Measurements from ENCODE around the gene TMPRSS11D.
A peak's percentile ranks its signal among the peaks of the same experiment; 100 is the strongest.

Gene TMPRSS11D, protein sequence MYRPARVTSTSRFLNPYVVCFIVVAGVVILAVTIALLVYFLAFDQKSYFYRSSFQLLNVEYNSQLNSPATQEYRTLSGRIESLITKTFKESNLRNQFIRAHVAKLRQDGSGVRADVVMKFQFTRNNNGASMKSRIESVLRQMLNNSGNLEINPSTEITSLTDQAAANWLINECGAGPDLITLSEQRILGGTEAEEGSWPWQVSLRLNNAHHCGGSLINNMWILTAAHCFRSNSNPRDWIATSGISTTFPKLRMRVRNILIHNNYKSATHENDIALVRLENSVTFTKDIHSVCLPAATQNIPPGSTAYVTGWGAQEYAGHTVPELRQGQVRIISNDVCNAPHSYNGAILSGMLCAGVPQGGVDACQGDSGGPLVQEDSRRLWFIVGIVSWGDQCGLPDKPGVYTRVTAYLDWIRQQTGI

DNA sequence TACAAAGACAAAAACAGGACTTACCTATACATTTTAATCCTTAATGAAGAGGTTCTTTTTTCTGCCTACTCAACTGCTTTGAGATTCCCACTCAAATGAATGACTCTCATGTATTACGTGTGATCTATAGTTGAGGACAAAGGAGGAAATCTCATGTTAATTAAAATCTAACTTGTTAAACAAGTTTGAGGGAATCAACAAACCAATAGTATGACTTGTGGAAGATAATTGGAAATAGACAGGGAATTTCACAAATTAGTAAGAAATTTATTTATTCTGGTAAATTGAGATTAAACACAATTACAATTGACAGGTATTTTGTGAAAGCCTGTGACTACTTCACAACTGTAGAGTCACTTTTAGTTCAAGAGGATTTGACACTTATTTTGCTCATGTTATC lies at the start of gene TMPRSS11D:
TMPRSS11D (minus strand) TSS at position 101 of the 400 bp plus-strand sequence; CDS start at position 32, 69 bp downstream.
- DNase-seq (ENCODE audit: low read depth in 2 of 2), result no peak

DNA sequence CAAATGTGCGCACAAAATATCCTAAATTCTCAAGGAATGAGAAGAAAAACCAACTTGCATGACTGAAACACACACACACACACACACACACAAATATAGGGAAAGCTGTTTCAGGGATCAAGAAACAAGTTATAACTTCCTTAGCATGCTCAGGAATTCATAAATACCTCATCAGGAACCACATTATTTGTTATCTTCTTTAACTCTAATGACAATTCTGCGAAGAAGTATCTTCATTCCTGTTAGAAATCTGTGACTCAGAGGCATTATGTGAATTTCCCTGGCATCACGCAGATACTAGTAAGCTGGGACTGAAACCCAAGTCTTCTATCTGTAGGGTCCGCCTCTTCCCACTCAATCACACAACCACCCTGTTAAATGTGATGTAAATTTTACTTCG lies 49.2 kb upstream of the TMPRSS11D start:
- DNase-seq (ENCODE audit: low read depth in 2 of 2), result no peak

DNA sequence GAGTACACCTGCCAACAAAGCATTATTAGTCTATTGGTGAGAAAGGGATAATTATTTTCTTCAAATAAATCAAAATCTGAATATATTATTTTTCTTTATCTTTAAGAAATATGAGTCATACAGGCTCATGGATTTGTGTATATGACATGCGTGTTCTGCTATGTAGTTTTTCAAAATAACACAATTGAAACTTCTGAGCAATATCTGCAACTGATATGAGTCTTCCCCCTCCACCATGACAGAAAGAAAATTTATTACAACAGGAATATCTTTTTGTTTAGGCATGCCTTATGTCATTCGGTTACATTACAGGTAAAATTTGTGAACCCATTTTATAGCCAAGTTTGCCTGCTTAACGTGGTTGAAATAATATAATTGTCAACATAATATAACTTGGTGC lies 47.5 kb upstream of the TMPRSS11D start:
- DNase-seq (ENCODE audit: low read depth in 2 of 2), result no peak

DNA sequence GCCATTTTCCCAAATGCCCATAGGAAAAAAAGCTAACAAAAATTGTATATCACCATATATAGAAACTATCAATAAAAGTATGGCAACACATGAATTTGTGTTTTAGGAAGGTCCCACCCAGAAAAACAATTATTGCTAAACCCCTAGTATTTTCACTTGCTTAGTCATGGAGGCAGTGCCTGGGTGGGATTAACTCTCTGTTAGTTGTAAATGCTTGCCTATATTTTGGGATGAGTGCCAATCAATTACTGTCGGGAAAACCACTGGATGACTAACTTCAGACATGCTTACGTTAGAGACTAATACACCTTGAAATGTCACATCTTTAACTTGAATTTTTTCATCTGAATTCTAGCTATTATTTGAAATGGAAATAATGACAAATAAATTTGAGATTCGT lies 45.6 kb upstream of the TMPRSS11D start:
- DNase-seq (ENCODE audit: low read depth in 2 of 2), result peak; percentile 64 to 71

DNA sequence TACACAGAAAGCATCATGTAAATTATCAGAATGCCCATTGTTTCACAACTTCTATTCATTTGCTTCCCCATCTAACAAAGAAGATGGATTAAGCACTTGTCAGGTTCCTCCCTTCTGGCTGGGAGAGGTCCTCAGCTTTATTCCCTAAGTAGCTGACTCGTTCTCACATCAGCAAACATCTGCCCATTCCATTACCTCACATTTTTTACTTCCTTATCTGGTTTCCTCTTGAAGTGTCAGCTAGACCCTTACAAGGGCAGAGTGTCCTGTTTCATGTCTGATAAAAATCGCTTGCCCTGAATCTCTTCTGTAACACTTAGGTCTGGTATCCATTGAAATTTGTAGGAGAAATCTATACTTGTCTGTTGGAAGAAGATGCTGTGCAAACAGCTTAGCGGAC lies 44.7 kb upstream of the TMPRSS11D start:
- no peak for DNase-seq (ENCODE audit: low read depth in 2 of 2)

DNA sequence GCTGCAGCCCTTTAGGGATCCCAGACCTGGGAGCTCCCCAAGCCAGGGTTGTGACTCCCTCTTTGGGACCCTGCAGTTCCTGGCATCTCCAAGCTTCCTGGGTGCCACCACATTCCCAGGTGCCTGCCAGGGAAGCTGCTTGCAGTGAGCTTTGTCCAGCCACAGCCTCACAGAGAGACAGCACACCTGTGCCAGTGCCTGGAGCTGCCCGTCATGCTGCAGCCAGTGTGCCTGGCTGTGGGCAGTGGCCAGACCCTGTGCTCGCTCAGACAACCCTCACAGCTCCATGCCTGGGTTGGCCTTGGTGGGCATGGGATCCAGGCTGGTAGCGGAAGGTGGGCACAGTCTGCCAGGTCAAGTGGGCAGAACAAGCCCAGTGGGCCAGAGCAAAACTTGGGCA lies 43.4 kb upstream of the TMPRSS11D start:
- no peak for DNase-seq (ENCODE audit: low read depth in 2 of 2)

DNA sequence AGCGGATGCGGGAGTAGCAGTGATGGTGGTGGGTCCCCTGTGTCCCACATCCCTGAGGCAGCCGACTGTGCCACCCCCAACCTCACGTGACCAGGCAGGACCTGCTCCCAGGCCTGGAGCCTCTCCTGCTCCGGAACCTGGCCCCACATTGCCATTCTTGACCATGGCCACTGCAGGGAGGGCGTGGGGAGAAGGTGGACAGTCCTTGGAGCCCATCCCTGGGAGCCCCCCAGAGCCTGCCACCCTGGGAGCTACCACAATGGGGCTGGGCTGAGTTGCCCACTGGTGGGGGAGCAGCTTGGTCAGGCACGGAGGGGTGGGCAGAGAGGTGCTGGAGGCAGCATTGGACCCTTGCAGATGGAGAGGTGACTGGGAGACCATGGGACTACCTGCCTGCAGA lies 42.7 kb upstream of the TMPRSS11D start:
- no peak for DNase-seq (ENCODE audit: low read depth in 2 of 2)

DNA sequence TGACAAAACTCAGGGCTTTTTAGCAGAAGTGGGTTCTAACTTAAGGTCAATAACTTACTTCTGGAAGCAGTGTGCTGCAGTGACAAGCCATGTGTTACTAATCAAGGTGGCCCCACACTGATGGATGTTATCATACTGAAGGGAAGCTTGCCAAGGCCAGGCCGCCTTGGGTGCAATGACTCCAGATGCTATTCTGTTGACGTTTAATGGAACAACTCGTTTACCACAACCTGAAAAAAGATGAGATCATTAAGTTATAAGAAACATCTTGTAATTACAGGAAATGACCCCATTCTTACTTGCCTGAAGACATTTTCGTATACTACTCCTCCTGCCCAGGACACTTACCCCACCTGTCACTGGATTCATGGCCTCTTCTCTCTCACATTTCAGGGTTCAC lies 38.9 kb upstream of the TMPRSS11D start:
- DNase-seq (ENCODE audit: low read depth in 2 of 2), result peak; percentile 37 to 42

DNA sequence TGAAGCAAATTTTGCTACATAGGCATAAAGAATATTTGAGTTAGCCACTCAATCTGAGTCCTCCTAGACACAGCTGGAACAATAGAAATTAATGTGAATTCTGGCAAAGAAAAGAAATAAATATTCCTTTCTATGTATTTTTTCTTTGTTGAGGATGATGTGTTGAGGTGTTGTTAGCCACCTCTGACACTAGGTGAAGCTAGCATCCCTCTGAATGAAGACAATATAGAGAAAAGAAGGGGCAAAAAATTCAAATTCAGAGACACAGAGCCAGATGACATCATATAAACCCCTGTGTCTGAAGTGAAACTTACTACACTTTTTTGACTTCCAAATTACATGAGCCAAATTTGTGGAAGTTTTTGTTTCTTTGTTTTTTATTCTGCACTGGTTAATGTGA lies 34.6 kb upstream of the TMPRSS11D start:
- DNase-seq (ENCODE audit: low read depth in 2 of 2), result no peak

DNA sequence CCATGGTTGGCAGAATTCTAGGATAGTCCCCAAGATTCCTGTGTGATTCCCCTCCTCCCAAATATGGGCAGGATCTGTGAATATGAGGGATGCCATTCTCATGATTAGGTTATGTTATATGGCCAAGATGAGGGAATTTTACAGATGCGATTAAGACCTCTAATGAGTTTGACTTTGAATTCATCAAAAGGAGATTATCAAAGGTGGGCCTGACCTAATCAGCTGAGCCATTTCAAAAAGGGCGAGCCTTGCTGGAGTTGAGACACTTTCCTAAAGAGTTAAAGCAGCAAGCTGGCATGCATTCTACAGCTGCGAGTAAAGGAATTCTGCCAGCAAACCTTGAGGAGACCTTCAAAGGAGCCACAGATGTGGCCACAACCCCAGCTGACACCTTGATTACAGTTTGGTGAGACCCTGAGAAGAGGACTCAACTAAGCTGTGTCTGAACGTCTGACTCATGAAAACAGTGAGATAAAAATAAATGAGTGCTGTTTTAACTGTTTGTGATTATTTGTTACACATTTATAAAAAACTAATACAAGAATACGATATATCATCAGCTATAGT lies 31.7 kb upstream of the TMPRSS11D start:
- no peak for DNase-seq (ENCODE audit: low read depth in 2 of 2)

DNA sequence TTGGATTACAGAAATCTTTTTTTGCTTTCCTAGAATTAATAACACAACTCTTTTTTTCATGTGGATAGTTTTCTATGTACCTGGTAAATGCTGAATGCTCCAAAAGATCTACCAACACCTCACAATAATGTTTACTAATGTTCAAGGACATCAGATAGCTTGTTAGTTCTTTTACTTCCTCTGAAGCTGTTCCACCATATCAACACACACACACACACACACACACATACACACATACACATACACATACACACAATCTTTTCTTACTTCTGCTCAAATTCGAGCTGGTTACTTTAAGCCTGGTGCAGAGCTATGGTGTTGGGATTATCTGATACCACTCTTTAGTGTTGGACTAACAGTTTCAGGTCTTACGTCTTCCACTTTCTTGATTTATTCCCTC lies 28.3 kb upstream of the TMPRSS11D start:
- no peak for DNase-seq (ENCODE audit: low read depth in 2 of 2)

DNA sequence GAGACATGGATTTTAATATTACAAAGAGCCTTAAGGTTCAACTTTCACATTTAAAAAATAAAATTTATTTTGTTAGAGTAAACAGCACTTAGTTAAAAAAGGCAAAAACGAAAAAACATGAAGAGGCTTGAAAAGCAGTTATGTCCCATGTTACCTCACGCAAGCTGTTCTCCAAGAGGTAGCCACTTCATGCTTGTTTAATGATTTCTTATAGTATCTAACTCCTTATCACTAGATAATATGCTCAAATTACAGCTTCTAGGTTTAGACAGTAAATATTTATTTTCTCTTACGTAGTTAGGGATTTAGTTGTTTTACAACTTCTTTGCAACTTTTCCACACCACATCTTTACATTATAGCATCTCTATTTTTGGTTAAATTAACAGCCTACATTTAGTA lies 27.8 kb upstream of the TMPRSS11D start:
- no peak for DNase-seq (ENCODE audit: low read depth in 2 of 2)

DNA sequence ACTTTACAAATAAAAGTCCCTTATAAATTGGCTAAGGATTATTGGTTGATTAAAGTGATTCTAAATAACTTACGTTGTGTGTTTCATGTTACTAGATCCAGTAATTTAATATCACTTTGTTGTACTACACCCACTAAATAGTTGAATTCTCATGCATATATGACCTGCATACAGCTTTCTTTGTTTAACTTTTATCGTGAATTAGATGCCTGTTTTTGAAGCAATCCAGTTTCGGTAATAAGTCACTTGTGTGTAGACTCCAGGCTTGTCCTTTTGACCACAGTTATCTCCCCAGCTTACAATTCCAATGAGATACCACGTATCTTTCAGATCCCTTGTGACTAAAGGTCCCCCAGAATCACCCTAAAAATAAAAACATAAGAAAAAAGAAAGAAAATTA lies 27.3 kb upstream of the TMPRSS11D start:
- no peak for DNase-seq (ENCODE audit: low read depth in 2 of 2)

DNA sequence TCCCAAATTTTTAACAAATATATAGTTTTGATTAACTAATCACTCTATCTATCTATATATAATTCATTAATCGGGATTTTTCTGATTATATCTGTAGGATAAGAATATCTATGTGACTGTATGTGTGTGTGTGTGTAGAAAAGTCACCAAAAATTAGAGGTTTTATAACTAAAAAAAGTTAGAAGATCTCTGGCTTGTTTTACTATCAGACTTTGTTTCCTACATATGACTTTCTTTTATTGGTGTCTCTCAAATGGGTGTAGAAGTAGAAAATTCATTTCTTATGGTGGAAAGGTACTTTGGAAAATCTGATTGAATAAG lies 26.7 kb upstream of the TMPRSS11D start:
- DNase-seq (ENCODE audit: low read depth in 2 of 2), result no peak

DNA sequence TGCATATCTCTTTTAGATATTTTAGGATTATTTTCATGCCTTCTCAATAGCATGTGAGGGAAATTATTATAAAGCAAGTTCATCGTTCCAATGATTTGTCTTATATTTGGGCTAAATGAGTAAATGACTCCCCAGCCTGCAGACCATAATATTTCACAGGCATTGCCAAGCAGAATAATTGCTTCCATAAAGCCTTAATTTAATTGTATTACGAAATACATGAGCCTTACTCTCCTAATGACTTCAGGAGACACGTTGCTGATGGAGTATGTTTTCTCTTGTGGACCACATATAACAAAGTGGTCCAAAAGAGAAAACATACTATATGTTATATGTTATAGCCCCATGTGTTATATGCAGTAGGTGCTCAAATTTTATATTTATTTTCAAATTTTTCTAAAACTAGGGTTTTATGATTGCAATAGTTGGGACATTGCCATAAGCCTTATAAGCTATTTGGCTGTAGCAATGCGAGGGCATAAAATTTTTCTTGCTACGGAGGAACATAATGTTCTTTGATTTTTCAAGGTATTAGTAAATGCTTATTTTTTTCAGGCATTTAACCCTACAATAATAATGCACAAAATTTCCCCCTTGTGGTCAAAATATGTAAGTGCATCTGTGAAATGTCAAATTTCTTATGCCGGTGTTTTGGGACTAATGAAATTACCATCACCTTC lies 26.2 kb upstream of the TMPRSS11D start:
- no peak for DNase-seq (ENCODE audit: low read depth in 2 of 2)

DNA sequence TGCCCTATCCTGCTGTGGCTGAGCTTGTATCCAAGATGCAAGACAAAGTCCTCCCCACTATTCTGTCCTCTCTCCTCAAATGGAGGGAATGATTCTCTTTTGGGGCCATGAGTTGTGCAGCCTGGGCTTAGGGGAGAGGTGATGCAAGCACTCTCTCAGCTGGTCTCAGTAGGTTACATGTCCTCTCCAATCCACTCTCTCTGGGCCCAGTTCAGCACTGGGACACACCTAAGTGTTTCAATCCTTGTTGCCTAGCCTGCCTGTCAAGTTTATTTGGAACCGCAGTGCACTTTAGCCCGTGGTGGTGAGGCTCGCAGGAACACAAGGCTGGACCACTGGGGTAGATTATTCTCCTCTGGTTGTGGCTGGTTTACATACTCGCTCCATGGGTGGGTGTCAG lies 23.8 kb upstream of the TMPRSS11D start:
- DNase-seq (ENCODE audit: low read depth in 2 of 2), result no peak

DNA sequence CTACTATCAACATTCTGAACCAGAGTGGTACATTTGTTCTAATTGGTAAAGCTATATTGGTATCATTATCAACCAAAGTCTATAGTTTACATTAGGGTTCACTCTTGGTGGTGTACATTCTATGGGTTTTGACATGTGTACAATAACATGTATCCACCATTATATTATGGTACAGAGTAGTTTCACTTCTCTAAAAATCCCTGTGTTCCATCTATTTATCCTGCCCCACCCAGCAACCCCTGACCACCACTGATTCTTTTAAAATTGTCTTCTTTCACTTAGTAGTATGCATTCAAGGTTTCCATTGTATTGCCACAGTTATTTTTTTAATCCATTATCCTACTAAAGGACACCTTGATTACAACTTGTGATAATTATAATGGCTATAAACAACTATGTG lies 15.3 kb upstream of the TMPRSS11D start:
- DNase-seq (ENCODE audit: low read depth in 2 of 2), result no peak

DNA sequence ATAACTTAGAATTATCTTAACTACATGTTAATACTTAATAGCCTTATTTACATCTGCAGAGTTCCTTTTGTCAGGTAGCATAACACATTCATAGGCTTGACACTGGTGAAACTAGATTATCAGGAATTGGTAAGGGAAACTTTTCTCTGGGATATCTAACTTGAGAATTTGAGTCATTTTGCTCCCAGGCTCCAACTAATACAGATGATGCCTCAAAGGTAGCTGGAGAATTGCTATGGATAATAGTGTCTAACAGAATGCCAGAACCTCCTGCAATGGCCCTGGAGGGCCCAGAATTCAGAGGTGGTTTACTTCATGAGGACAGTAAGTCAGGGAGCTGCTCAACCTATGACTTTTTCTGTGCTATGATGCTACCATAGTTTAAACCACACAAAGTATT lies 13.9 kb upstream of the TMPRSS11D start:
- DNase-seq (ENCODE audit: low read depth in 2 of 2), result no peak

DNA sequence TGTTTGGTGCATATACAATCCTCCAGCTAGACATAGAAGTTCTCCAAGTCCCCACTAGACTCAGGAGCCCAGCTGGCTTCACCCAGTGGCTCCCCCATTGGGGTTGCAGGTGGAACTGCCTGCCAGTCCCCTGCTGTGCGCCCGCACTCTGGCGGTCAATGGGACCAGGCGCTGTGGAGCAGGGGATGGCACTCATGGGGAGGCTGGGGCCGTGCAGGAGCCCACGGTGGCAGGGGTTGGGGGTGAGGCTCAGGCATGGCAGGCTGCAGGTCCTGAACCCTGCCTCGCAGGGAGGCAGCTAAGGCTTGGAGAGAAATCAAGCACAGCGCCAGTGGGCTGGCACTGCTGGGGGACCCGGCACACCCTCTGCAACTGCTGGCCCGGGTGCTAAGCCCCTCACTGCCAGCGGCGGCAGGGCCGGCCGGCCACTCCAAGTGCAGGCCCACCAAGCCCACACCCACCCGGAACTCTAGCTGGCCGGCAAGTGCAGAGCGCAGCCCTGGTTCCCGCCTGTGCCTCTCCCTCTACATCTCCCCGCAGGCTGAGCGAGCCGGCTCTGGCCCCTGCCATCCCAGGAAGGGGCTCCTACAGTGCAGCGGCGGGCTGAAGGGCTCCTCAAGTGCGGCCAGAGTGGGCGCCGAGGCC lies 12.7 kb upstream of the TMPRSS11D start:
- no peak for DNase-seq (ENCODE audit: low read depth in 2 of 2)

DNA sequence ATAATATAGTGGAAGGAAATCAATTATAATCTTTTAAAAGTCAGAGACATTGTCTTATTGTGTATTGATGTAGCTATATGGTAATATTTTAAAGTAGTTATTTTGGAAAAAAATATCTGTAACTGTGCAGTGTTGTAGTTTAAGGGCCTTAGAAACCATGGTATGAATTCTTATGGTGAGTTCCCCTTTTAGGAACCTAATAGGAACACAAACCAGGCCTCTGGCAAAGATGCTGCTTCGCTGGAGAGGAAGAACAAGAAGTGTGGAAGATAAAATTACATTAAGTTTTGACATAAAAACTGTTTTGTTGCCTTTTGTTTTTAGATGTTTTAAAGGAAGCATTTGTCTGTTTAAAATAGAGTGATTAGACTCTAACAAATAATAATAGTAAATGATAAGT lies 10.9 kb upstream of the TMPRSS11D start:
- no peak for DNase-seq (ENCODE audit: low read depth in 2 of 2)

DNA sequence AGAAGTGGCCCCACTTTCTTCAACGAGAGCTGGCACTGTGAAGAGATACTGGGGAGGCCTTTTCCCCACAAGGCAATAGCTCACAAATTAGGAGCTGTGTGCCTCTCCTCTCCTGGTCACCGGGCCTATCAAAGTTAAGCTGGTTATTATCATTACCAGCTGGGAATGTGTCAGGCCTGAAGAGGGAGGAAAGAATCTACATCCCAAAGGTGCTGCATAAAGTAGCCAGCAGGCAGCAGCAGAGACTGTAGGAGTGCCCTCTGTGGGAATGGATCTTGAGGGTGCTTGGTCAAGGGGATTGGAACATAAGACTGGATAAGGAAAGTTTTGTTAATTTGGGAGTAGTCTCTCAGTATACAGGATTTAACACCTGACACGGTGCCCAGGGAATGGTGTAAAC lies 9.1 kb upstream of the TMPRSS11D start:
- no peak for DNase-seq (ENCODE audit: low read depth in 2 of 2)

DNA sequence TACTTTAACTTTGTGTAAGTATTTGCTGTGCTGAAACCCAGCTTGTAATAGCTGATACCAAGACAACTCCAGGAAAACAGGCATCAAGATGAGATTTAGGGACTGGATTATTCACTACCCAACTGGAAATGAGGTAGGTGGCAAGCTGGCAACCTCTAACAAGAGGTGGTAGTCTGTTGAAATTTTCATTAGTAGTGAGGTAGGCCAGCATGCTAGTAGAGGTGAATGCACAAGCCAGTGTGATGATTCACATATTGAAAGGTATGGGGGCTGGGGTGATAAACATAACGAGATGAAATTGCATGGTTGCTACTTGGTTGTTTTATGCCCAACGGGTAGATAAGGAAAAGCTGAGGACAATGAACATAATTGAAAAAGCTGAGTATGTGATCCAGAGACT lies 8.5 kb upstream of the TMPRSS11D start:
- no peak for DNase-seq (ENCODE audit: low read depth in 2 of 2)

DNA sequence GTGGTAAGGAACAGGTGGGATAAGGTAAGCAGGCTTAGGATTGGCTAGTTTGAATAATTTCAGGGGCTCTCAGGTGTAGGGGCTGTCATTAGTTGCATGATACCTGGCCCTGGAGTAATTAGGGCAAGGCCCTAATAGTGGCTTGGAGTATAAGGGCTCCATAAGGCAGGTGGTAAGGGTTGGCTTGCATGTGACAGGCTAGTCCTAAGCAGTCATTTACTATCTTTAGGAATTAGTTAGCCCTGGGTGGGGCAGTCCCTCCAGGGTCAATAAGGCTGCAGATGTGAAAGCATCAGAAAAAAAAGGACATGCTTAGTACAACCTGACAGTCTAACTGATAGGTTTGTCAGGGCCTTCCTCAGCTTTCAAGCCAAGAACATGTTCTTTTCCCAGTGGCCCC lies 7.8 kb upstream of the TMPRSS11D start:
- no peak for DNase-seq (ENCODE audit: low read depth in 2 of 2)

Data from fibroblast of skin of left quadriceps (primary cell).